H9 (cell line): ENCODE measurements around the gene KIF5A. TPM values are rescaled to one million over a fixed set of nuclear protein-coding genes. Genes with fewer than 3 reads are reported as not detected.

ENCODE experiments used
- DNase-seq: peaks from one replicate; pipeline ENCODE4 v3.0.0-alpha.2; 2017
- H2AFZ ChIP-seq: one replicate; pipeline ENCODE4 v1.6.1; 2013; ENCODE audit warnings: mild to moderate bottlenecking, low read length, control low read depth, moderate library complexity
- H2AK5ac ChIP-seq: 2 replicates; pipeline ENCODE4 v1.6.1; 2013; ENCODE audit warnings: low read length, control low read depth, mixed read lengths; ENCODE audit not compliant: insufficient read length
- H2BK120ac ChIP-seq: one replicate; pipeline ENCODE4 v1.6.1; 2013; ENCODE audit warnings: low read depth, mild to moderate bottlenecking, low read length, control low read depth, inconsistent platforms; ENCODE audit not compliant: poor library complexity, severe bottlenecking
- H2BK12ac ChIP-seq: 2 replicates; pipeline ENCODE4 v1.6.1; 2013; ENCODE audit warnings: low read length, control low read depth, mixed read lengths, low read depth; ENCODE audit not compliant: insufficient read length
- H2BK15ac ChIP-seq: 2 replicates; pipeline ENCODE4 v1.6.1; 2013; ENCODE audit warnings: low read depth, low read length, control low read depth
- H2BK20ac ChIP-seq: one replicate; pipeline ENCODE4 v1.6.1; 2013; ENCODE audit warnings: low read depth, mild to moderate bottlenecking, low read length, control low read depth, inconsistent platforms; ENCODE audit not compliant: poor library complexity, severe bottlenecking
- H2BK5ac ChIP-seq: 2 replicates; pipeline ENCODE4 v1.6.1; 2013; ENCODE audit warnings: low read length, control low read depth, mixed read lengths; ENCODE audit not compliant: insufficient read length
- H3K14ac ChIP-seq: 2 replicates; pipeline ENCODE4 v1.6.1; 2013; ENCODE audit warnings: low read length, control low read depth; ENCODE audit not compliant: insufficient read depth
- H3K18ac ChIP-seq: 2 replicates; pipeline ENCODE4 v1.6.1; 2013; ENCODE audit warnings: low read depth, mild to moderate bottlenecking, mixed read lengths, low read length, control low read depth; ENCODE audit not compliant: insufficient read length
- H3K23ac ChIP-seq: 2 replicates; pipeline ENCODE4 v1.6.1; 2013; ENCODE audit warnings: low read length, control low read depth, mixed read lengths, low read depth; ENCODE audit not compliant: insufficient read length
- H3K23me2 ChIP-seq: 2 replicates; pipeline ENCODE4 v1.6.1; 2013; ENCODE audit warnings: low read depth, mild to moderate bottlenecking, mixed read lengths, low read length, control low read depth; ENCODE audit not compliant: insufficient read length, poor library complexity, severe bottlenecking
- H3K27ac ChIP-seq: 2 replicates; pipeline ENCODE4 v1.5.1; 2013; ENCODE audit warnings: low read length, control low read depth, mixed read lengths, low read depth; ENCODE audit not compliant: insufficient read length
- H3K27me3 ChIP-seq: 2 replicates; pipeline ENCODE4 v1.6.1; 2013; ENCODE audit warnings: low read length, control low read depth, inconsistent platforms; ENCODE audit not compliant: insufficient read depth
- H3K4ac ChIP-seq: 2 replicates; pipeline ENCODE4 v1.6.1; 2013; ENCODE audit warnings: low read depth, mild to moderate bottlenecking, control low read depth, inconsistent platforms, low read length, moderate library complexity
- H3K4me1 ChIP-seq: 2 replicates; pipeline ENCODE4 v1.6.1; 2013; ENCODE audit warnings: low read length, control low read depth, inconsistent platforms; ENCODE audit not compliant: insufficient read depth
- H3K4me2 ChIP-seq: 2 replicates; pipeline ENCODE4 v1.6.1; 2013; ENCODE audit warnings: low read length, control low read depth, mixed read lengths; ENCODE audit not compliant: insufficient read length, insufficient read depth
- H3K56ac ChIP-seq: 2 replicates; pipeline ENCODE4 v1.6.1; 2013; ENCODE audit warnings: low read depth, mild to moderate bottlenecking, mixed read lengths, low read length, control low read depth; ENCODE audit not compliant: insufficient read length
- H3K79me1 ChIP-seq: 2 replicates; pipeline ENCODE4 v1.6.1; 2013; ENCODE audit warnings: low read depth, mild to moderate bottlenecking, moderate library complexity, low read length, control low read depth, inconsistent platforms; ENCODE audit not compliant: insufficient read depth, poor library complexity, severe bottlenecking
- H3K79me2 ChIP-seq: 2 replicates; pipeline ENCODE4 v1.6.1; 2013; ENCODE audit warnings: low read length, control low read depth, inconsistent platforms; ENCODE audit not compliant: insufficient read depth
- H3K9ac ChIP-seq: 2 replicates; pipeline ENCODE4 v1.6.1; 2013; ENCODE audit warnings: low read length, control low read depth, mixed read lengths; ENCODE audit not compliant: insufficient read length; ENCODE audit errors: extremely low read depth
- H3K9me3 ChIP-seq: one replicate; pipeline ENCODE4 v1.6.1; 2013; ENCODE audit warnings: low read depth, low read length, inconsistent platforms; ENCODE audit not compliant: control insufficient read depth
- H3T11ph ChIP-seq: one replicate; pipeline ENCODE4 v1.6.1; 2013; ENCODE audit warnings: mild to moderate bottlenecking, low read length, control low read depth, inconsistent platforms
- H4K20me1 ChIP-seq: one replicate; pipeline ENCODE4 v1.6.1; 2013; ENCODE audit not compliant: control insufficient read depth, insufficient read length, insufficient read depth
- H4K5ac ChIP-seq: 2 replicates; pipeline ENCODE4 v1.6.1; 2013; ENCODE audit warnings: low read depth, mild to moderate bottlenecking, mixed read lengths, low read length, control low read depth; ENCODE audit not compliant: insufficient read length
- H4K8ac ChIP-seq: replicated peaks from 2 replicates; pipeline ENCODE4 v1.6.1; 2013; ENCODE audit warnings: low read length, control low read depth, mixed read lengths, low read depth; ENCODE audit not compliant: insufficient read length
- H4K91ac ChIP-seq: 2 replicates; pipeline ENCODE4 v1.6.1; 2013; ENCODE audit warnings: low read depth, mild to moderate bottlenecking, moderate library complexity, mixed read lengths, low read length, control low read depth; ENCODE audit not compliant: insufficient read length
- H3K27ac Mint-ChIP-seq, 3 experiments: 2 replicates in 2 of 3; 3 replicates in 1 of 3; pipeline ENCODE4 v1.8.0; 2020 to 2021; ENCODE audit warnings: mixed read lengths in 3 of 3, mild to moderate bottlenecking in 1 of 3, moderate library complexity in 1 of 3
- H3K27me3 Mint-ChIP-seq: 2 replicates; pipeline ENCODE4 v1.8.0; 2021; ENCODE audit warnings: low read depth, mild to moderate bottlenecking, moderate library complexity, mixed read lengths
- H3K36me3 Mint-ChIP-seq, 3 experiments: 2 replicates in 2 of 3; 3 replicates in 1 of 3; pipeline ENCODE4 v1.8.0; 2020 to 2021; ENCODE audit warnings: low read depth in 3 of 3, mixed read lengths in 3 of 3; ENCODE audit not compliant: insufficient read depth in 1 of 3
- H3K4me1 Mint-ChIP-seq, 2 experiments: 2 replicates each; pipeline ENCODE4 v1.8.0; 2020; ENCODE audit warnings: mixed read lengths in 2 of 2
- H3K4me3 Mint-ChIP-seq, 2 experiments: 2 replicates in 1 of 2; 3 replicates in 1 of 2; pipeline ENCODE4 v1.8.0; 2020 to 2021; ENCODE audit warnings: mild to moderate bottlenecking in 2 of 2, mixed read lengths in 2 of 2, moderate library complexity in 1 of 2
- H3K9me3 Mint-ChIP-seq, 2 experiments: 2 replicates in 1 of 2; 3 replicates in 1 of 2; pipeline ENCODE4 v1.8.0; 2020; ENCODE audit warnings: mild to moderate bottlenecking in 2 of 2, mixed read lengths in 2 of 2, moderate library complexity in 1 of 2
- WGBS: extraction: QIAGEN DNeasy Blood & Tissue Kit; methylation state at CpG from one replicate; pipeline ENCODE4 v1.1.7; 2013; ENCODE audit warnings: missing lambda C conversion rate, low lambda C conversion rate, mixed read lengths; ENCODE audit not compliant: insufficient read length; ENCODE audit errors: extremely low coverage; 5-methylcytosine and 5-hydroxymethylcytosine counted together
- total RNA-seq: library from RNA; stranded (reverse); gene quantifications from 2 replicates; pipeline ENCODE4 v1.2.1, GENCODE V29; 2021
- TF ChIP-seq, protein P1 (sequence below): fragments of 200-600 bp; sonication (generic); conservative IDR thresholded peaks from 3 replicates; pipeline ENCODE4 v1.8.0; 2021; ENCODE audit warnings: antibody characterized with exemption, mild to moderate bottlenecking

The KIF5A gene
- total RNA-seq, 1 experiment from 2014 or later, result 18.5 TPM

DNA sequence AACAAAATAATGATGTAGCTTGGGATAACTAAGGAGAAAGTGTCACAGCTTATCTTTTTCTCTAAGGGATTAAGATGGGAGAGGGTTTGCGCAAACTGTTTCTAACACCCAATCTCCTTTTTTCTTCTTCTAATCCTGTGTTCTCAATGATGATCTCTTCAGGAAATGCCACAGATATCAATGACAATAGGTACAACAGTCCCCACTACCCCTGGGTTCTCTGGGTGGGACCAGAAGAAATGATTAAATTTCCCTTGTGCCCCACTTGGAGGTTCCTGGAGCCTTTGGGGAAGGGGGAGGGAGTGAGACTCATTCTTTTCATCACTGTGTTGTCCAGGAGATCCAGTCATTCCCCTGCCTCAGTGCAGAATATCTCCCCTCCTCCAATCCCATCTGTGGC, 32.6 kb downstream of the KIF5A start:
- no CpG with 5 or more reads among the region's 1 CpG for WGBS
- H3K18ac ChIP-seq, result no peak overlapping the region
- no peaks in the 10 kb centered on the region for H3K9me3 Mint-ChIP-seq

More for the DNA sequence above, 32.6 kb downstream of the KIF5A start:
- Mint-ChIP-seq H3K4me1 (peaks cover 0 to 2% of the 10 kb centered on the region in 2 experiments; a peak in 1 of 4 replicates), H3K27me3 (no peaks in the 10 kb centered on the region), H3K36me3 (peaks cover 22 to 60% (median 47%) of the 10 kb centered on the region in 3 experiments), H3K27ac (no peak overlapping the region), H3K4me3 (no peak overlapping the region)
- Histone ChIP-seq H2BK5ac (no peak overlapping the region), H2BK12ac (no peak overlapping the region), H3K56ac (no peak overlapping the region), H4K5ac (no peak overlapping the region), H3K9ac (no peak overlapping the region), H3K23ac (no peak overlapping the region), H2AFZ (no peak overlapping the region), H3K14ac (no peak overlapping the region), H3K79me2 (no peaks in the 10 kb centered on the region), H3K4me2 (no peak overlapping the region), H2BK120ac (no peak overlapping the region), H3K23me2 (no peaks in the 10 kb centered on the region), H3K9me3 (no peaks in the 10 kb centered on the region), H2BK15ac (no peak overlapping the region), H3K27ac (no peak overlapping the region), H4K8ac (no peak overlapping the region), H3T11ph (no peak overlapping the region), H3K79me1 (no peaks in the 10 kb centered on the region), H2BK20ac (no peak overlapping the region), H4K20me1 (no peaks in the 10 kb centered on the region), H3K4me1 (no peaks in the 10 kb centered on the region), H3K27me3 (no peaks in the 10 kb centered on the region), H4K91ac (no peak overlapping the region), H2AK5ac (no peak overlapping the region), H3K4ac (no peak overlapping the region)
- DNase-seq, result no peak
- TF ChIP-seq, protein P1, sequence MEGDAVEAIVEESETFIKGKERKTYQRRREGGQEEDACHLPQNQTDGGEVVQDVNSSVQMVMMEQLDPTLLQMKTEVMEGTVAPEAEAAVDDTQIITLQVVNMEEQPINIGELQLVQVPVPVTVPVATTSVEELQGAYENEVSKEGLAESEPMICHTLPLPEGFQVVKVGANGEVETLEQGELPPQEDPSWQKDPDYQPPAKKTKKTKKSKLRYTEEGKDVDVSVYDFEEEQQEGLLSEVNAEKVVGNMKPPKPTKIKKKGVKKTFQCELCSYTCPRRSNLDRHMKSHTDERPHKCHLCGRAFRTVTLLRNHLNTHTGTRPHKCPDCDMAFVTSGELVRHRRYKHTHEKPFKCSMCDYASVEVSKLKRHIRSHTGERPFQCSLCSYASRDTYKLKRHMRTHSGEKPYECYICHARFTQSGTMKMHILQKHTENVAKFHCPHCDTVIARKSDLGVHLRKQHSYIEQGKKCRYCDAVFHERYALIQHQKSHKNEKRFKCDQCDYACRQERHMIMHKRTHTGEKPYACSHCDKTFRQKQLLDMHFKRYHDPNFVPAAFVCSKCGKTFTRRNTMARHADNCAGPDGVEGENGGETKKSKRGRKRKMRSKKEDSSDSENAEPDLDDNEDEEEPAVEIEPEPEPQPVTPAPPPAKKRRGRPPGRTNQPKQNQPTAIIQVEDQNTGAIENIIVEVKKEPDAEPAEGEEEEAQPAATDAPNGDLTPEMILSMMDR, result no peak
